BLaER1 treated with 17β-estradiol and CSF1 and Interleukin-3, amounts not matched to agents 10 nM and 100 nM (cell line): ENCODE results near the gene MUC4.

Experiments
- H3K27ac ChIP-seq, 11 experiments: shearing (Covaris generic); formaldehyde crosslinking; 2 replicates each; pipeline ENCODE4 v1.8.1; 2022
- H3K27me3 ChIP-seq, 11 experiments: shearing (Covaris generic); formaldehyde crosslinking; 2 replicates each; pipeline ENCODE4 v1.8.1; 2022
- H3K36me3 ChIP-seq, 11 experiments: shearing (Covaris generic); formaldehyde crosslinking; 2 replicates each; pipeline ENCODE4 v1.8.1; 2022
- H3K4me1 ChIP-seq, 10 experiments: shearing (Covaris generic); formaldehyde crosslinking; 2 replicates each; pipeline ENCODE4 v1.8.1; 2022
- H3K4me2 ChIP-seq, 11 experiments: shearing (Covaris generic); formaldehyde crosslinking; 2 replicates each; pipeline ENCODE4 v1.8.1; 2022
- H3K4me3 ChIP-seq, 10 experiments: shearing (Covaris generic); formaldehyde crosslinking; 2 replicates each; pipeline ENCODE4 v1.8.1; 2022
- H3K9ac ChIP-seq, 11 experiments: shearing (Covaris generic); formaldehyde crosslinking; 2 replicates each; pipeline ENCODE4 v1.8.1; 2022
- H3K9me3 ChIP-seq, 11 experiments: shearing (Covaris generic); formaldehyde crosslinking; replicated peaks in 1 of 11; 2 replicates each; pipeline ENCODE4 v1.8.1; 2022
- H4K20me1 ChIP-seq, 11 experiments: shearing (Covaris generic); formaldehyde crosslinking; 2 replicates each; pipeline ENCODE4 v1.8.1; 2022
- Cebpa-rat ChIP-seq, 11 experiments: shearing (Covaris generic); IDR thresholded peaks; 2 replicates each; pipeline ENCODE4 v1.8.1; 2022

MUC4 gene

GRCh38 chr3:195844671-195845218 lies 33.0 kb upstream of the MUC4 start:
- no peaks in the 10 kb centered on the region for H4K20me1 ChIP-seq
- H3K4me2 ChIP-seq: no peak overlapping the region
- TF ChIP-seq Cebpa-rat (IDR thresholded peaks at IDR 0.05): no peak
- peaks cover 0 to 5% (median 0%) of the 10 kb centered on the region in 10 experiments; a peak in 1 of 20 replicates for H3K4me1 ChIP-seq
- no peak overlapping the region for H3K4me3 ChIP-seq
- H3K27ac ChIP-seq: no peak overlapping the region
- no peaks in the 10 kb centered on the region for H3K36me3 ChIP-seq
- no peaks in the 10 kb centered on the region; a peak in 1 of 22 replicates for H3K9me3 ChIP-seq
- no peaks in the 10 kb centered on the region for H3K27me3 ChIP-seq
- no peak overlapping the region for H3K9ac ChIP-seq

- Histone ChIP-seq H3K4me2 (no peak overlapping the region), H3K9ac (no peak overlapping the region), H4K20me1 (no peaks in the 10 kb centered on the region; a peak in 1 of 22 replicates), H3K4me3 (no peak overlapping the region), H3K4me1 (no peaks in the 10 kb centered on the region), H3K9me3 (peaks cover 0 to 9% (median 0%) of the 10 kb centered on the region in 11 experiments; a peak in 3 of 22 replicates), H3K36me3 (no peaks in the 10 kb centered on the region), H3K27ac (no peak overlapping the region), H3K27me3 (no peaks in the 10 kb centered on the region)
- no peak for TF ChIP-seq Cebpa-rat (IDR thresholded peaks at IDR 0.05)
Measured at GRCh38 chr3:195839260-195840010, 27.7 kb upstream of the MUC4 start.

DNA sequence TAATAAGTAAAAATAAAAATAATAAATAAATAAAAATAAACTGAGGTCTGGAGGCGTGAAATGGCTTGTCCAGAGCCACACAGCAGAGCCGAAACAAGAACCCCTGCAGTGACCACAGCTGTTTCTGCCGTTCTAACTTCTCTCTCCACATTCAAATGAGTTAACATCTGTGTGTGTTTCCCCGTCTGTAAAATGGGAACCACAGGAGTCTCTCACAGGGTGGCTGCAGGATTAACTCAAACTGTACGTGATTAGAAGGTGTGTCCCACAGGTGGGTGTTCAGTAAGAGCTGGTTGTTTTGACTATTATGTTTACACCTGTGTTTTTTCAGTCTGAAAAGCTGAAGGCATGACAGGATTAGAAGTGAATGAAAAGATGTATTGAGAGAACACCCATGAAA lies 27.0 kb upstream of the MUC4 start:
- no peaks in the 10 kb centered on the region for H3K27me3 ChIP-seq
- H3K4me3 ChIP-seq: no peak overlapping the region
- no peak overlapping the region for H3K27ac ChIP-seq
- no peak for TF ChIP-seq Cebpa-rat (IDR thresholded peaks at IDR 0.05)
- H3K36me3 ChIP-seq: no peaks in the 10 kb centered on the region
- no peaks in the 10 kb centered on the region for H3K4me1 ChIP-seq
- H3K9ac ChIP-seq: no peak overlapping the region
- no peak overlapping the region for H3K4me2 ChIP-seq
- peaks cover 0 to 9% (median 0%) of the 10 kb centered on the region in 11 experiments; a peak in 3 of 22 replicates for H3K9me3 ChIP-seq
- H4K20me1 ChIP-seq: no peaks in the 10 kb centered on the region; a peak in 1 of 22 replicates

DNA sequence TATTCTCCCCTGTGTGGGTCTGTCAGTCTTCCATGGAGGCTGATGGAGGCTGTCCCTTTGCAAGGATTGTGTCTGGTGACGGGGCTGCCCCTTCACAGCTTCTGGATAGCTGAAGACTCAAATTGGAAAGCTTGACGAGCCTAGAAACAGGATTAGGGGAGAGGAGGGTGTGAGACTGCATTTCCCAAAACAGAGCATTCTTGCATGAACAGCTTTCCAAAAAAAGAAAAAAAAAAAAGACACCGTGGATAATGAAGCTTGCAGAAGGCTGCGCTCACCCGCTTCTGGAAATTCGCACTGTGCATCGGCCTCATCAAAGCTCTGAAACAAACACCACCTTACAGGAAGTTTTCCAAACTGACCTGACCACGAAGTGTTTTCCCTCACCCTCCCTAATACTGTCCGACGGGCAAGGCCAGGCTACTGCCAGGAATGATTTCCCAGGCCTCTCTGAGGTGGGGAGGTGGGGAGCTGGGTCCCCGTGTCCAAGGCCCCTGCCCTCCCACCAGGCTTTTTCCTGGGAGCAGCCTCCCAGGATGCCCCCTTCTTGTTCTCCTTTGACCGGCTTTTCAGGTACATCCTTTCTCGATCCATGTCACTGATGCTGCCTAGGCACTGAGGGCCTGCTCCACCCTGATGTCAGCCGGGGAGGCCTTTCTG lies 24.9 kb upstream of the MUC4 start:
- no peak for TF ChIP-seq Cebpa-rat (IDR thresholded peaks at IDR 0.05)
- H3K4me2 ChIP-seq: no peak overlapping the region
- H3K9ac ChIP-seq: no peak overlapping the region
- H3K27me3 ChIP-seq: no peaks in the 10 kb centered on the region
- H3K36me3 ChIP-seq: no peaks in the 10 kb centered on the region
- no peak overlapping the region for H3K27ac ChIP-seq
- H4K20me1 ChIP-seq: no peaks in the 10 kb centered on the region; a peak in 1 of 22 replicates
- no peak overlapping the region for H3K4me3 ChIP-seq
- H3K9me3 ChIP-seq: peaks cover 0 to 10% (median 0%) of the 10 kb centered on the region in 11 experiments; a peak in 3 of 22 replicates
- H3K4me1 ChIP-seq: no peaks in the 10 kb centered on the region

DNA sequence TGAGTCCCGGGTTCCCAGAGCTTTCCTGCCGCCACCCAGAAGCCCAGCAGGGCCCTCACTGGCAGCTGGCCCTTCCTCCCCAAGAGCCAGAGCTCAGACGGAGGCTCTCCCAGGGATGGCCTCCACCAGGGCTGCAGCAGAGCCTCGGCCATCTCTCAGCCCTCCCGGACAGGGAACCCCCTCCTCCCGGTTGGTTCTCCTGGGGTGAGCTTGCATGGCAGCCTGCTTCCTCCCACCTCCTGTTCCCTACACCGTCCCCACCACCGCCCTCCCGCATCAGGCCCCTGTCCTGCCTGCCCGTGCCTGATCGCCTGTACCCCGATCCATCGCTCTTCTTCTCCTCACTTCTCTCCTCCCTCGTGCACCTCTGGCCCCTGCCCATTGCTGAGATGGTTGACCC lies 24.1 kb upstream of the MUC4 start:
- H3K4me2 ChIP-seq: no peak overlapping the region
- H3K36me3 ChIP-seq: no peaks in the 10 kb centered on the region
- H3K9me3 ChIP-seq: peaks cover 0 to 18% (median 0%) of the 10 kb centered on the region in 11 experiments; a peak in 4 of 22 replicates
- no peaks in the 10 kb centered on the region for H3K27me3 ChIP-seq
- H4K20me1 ChIP-seq: no peaks in the 10 kb centered on the region; a peak in 1 of 22 replicates
- no peak overlapping the region for H3K27ac ChIP-seq
- H3K4me1 ChIP-seq: no peaks in the 10 kb centered on the region
- no peak for TF ChIP-seq Cebpa-rat (IDR thresholded peaks at IDR 0.05)
- H3K4me3 ChIP-seq: no peak overlapping the region
- H3K9ac ChIP-seq: no peak overlapping the region

GRCh38 chr3:195834675-195835583 lies 23.2 kb upstream of the MUC4 start:
- Histone ChIP-seq H4K20me1 (no peaks in the 10 kb centered on the region; a peak in 1 of 22 replicates), H3K9me3 (peaks cover 0 to 23% (median 0%) of the 10 kb centered on the region in 11 experiments; a peak in 5 of 22 replicates), H3K27ac (no peak overlapping the region), H3K4me1 (no peaks in the 10 kb centered on the region), H3K9ac (no peak overlapping the region), H3K4me2 (no peak overlapping the region), H3K27me3 (no peaks in the 10 kb centered on the region), H3K36me3 (no peaks in the 10 kb centered on the region), H3K4me3 (no peak overlapping the region)
- no peak for TF ChIP-seq Cebpa-rat (IDR thresholded peaks at IDR 0.05)

DNA sequence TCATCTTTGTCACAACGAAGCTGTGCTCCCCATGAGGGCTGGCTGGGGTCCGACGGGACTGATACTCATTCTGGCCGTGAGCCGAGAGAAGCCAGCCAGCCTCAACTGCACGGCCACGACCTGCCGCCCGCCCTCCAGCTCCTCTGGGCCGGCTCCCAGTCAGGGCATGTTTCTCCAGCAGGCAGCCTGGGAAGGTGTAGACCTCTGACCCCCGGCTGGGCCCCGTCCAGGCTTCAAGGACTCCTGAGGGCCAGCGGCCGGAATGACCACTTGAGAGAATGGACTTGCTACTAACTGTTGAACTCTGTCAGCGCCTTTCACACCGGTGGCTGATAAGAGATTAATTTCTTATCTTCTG lies 18.1 kb upstream of the MUC4 start:
- peaks cover 9 to 15% (median 12%) of the 10 kb centered on the region in 10 experiments; a peak in 18 of 20 replicates for H3K4me1 ChIP-seq
- H3K4me2 ChIP-seq: no peak overlapping the region
- no peak overlapping the region for H3K4me3 ChIP-seq
- TF ChIP-seq Cebpa-rat (IDR thresholded peaks at IDR 0.05): no peak
- peaks cover 0 to 16% (median 0%) of the 10 kb centered on the region in 11 experiments; a peak in 3 of 22 replicates for H3K9me3 ChIP-seq
- peaks cover 0 to 11% (median 0%) of the 10 kb centered on the region in 11 experiments; a peak in 6 of 22 replicates for H3K27me3 ChIP-seq
- H3K27ac ChIP-seq: no peak overlapping the region
- no peaks in the 10 kb centered on the region for H3K36me3 ChIP-seq
- H3K9ac ChIP-seq: no peak overlapping the region
- H4K20me1 ChIP-seq: no peaks in the 10 kb centered on the region

GRCh38 chr3:195828762-195829161 lies 17.0 kb upstream of the MUC4 start:
- H3K36me3 ChIP-seq: no peaks in the 10 kb centered on the region
- no peak overlapping the region for H3K9ac ChIP-seq
- peaks cover 9 to 20% (median 17%) of the 10 kb centered on the region in 10 experiments; a peak in 18 of 20 replicates for H3K4me1 ChIP-seq
- no peak overlapping the region for H3K4me2 ChIP-seq
- no peak overlapping the region for H3K27ac ChIP-seq
- H3K4me3 ChIP-seq: no peak overlapping the region
- H3K27me3 ChIP-seq: peaks cover 0 to 12% (median 0%) of the 10 kb centered on the region in 11 experiments; a peak in 6 of 22 replicates
- peaks cover 0 to 16% (median 0%) of the 10 kb centered on the region in 11 experiments; a peak in 6 of 22 replicates for H3K9me3 ChIP-seq
- no peaks in the 10 kb centered on the region for H4K20me1 ChIP-seq
- no peak for TF ChIP-seq Cebpa-rat (IDR thresholded peaks at IDR 0.05)
